NOMO-1 (cell line): ENCODE data around the gene EIF4E2.
A peak's percentile ranks its signal among the peaks of the same experiment; 100 is the strongest.

Experiments used
- DNase-seq, 2 experiments: peaks; one replicate each; lab custom pipeline; 2025; ENCODE audit not compliant: unreplicated experiment in 2 of 2; lab: John Stamatoyannopoulos, UW

EIF4E2 gene

GRCh38 chr2:232588680-232589585, 38.4 kb downstream of the EIF4E2 start:
- no peak for DNase-seq

- DNase-seq: no peak
Measured at GRCh38 chr2:232592772-232593395, 42.4 kb downstream of the EIF4E2 start.

GRCh38 chr2:232593982-232594381, 43.5 kb downstream of the EIF4E2 start:
- DNase-seq: no peak

- no peak for DNase-seq
Measured at GRCh38 chr2:232597362-232598079, 47.0 kb downstream of the EIF4E2 start.

GRCh38 chr2:232598293-232598692, 47.8 kb downstream of the EIF4E2 start:
- no peak for DNase-seq

- no peak for DNase-seq
Measured at GRCh38 chr2:232600053-232600773, 49.7 kb downstream of the EIF4E2 start.

- DNase-seq: no peak
Measured at GRCh38 chr2:232603283-232603682, 52.8 kb downstream of the EIF4E2 start.

- DNase-seq: no peak
Measured at GRCh38 chr2:232604535-232604934, 54.0 kb downstream of the EIF4E2 start.

GRCh38 chr2:232607011-232607410, 56.5 kb downstream of the EIF4E2 start:
- DNase-seq: no peak

GRCh38 chr2:232609607-232610006, 59.1 kb downstream of the EIF4E2 start:
- no peak for DNase-seq

- DNase-seq: no peak
Measured at GRCh38 chr2:232610081-232610480, 59.6 kb downstream of the EIF4E2 start.

- DNase-seq: no peak
Measured at GRCh38 chr2:232611061-232611460, 60.6 kb downstream of the EIF4E2 start.

- peak in 1 of 2 experiments; percentile 7 for DNase-seq
Measured at GRCh38 chr2:232611559-232612218, 61.2 kb downstream of the EIF4E2 start.

GRCh38 chr2:232613538-232614134, 63.1 kb downstream of the EIF4E2 start:
- no peak for DNase-seq

GRCh38 chr2:232615339-232615738, 64.8 kb downstream of the EIF4E2 start:
- no peak for DNase-seq
